DMS53 (cell line): ENCODE measurements around the gene SDC1.

Experiments used
- DNase-seq: peaks from one replicate; lab custom pipeline; 2025; lab: John Stamatoyannopoulos, UW

The SDC1 gene

GRCh38 chr2:20170704-20171250 lies 54.2 kb downstream of the SDC1 start:
- no peak for DNase-seq

- no peak for DNase-seq
Measured at GRCh38 chr2:20169796-20170703, 54.9 kb downstream of the SDC1 start.

- DNase-seq = no peak
Measured at GRCh38 chr2:20168727-20169696, 55.9 kb downstream of the SDC1 start.

- DNase-seq = no peak
Measured at GRCh38 chr2:20168048-20168726, 56.7 kb downstream of the SDC1 start.

GRCh38 chr2:20167356-20167755 lies 57.6 kb downstream of the SDC1 start:
- no peak for DNase-seq

GRCh38 chr2:20165677-20166509 lies 59.0 kb downstream of the SDC1 start:
- DNase-seq = peak; percentile 17

GRCh38 chr2:20164734-20165478 lies 60.0 kb downstream of the SDC1 start:
- DNase-seq = no peak

- DNase-seq = peak; percentile 76
Measured at GRCh38 chr2:20164061-20164733, 60.7 kb downstream of the SDC1 start.

- DNase-seq = no peak
Measured at GRCh38 chr2:20159411-20160070, 65.4 kb downstream of the SDC1 start.

GRCh38 chr2:20157193-20157891 lies 67.6 kb downstream of the SDC1 start:
- peak; percentile 19 for DNase-seq

GRCh38 chr2:20156836-20157192 lies 68.1 kb downstream of the SDC1 start:
- no peak for DNase-seq

- no peak for DNase-seq
Measured at GRCh38 chr2:20156076-20156759, 68.7 kb downstream of the SDC1 start.

- no peak for DNase-seq
Measured at GRCh38 chr2:20153131-20153851, 71.6 kb downstream of the SDC1 start.

- no peak for DNase-seq
Measured at GRCh38 chr2:20150806-20151571, 73.9 kb downstream of the SDC1 start.
